HG03045 (cell line): Measurements from ENCODE around the gene MPV17.
"Not testable (repeated sequence)": the region's sequence is repeated elsewhere in the genome, so short reads cannot be mapped to it uniquely, and the experiment has no call there.

Source experiments
- ATAC-seq: cut with Tn5 transposase; IDR thresholded peaks from one replicate; pipeline ENCODE4 v1.9.1; 2021; ENCODE audit warnings: mild to moderate bottlenecking, moderate library complexity; ENCODE audit not compliant: unreplicated experiment

Gene MPV17

DNA sequence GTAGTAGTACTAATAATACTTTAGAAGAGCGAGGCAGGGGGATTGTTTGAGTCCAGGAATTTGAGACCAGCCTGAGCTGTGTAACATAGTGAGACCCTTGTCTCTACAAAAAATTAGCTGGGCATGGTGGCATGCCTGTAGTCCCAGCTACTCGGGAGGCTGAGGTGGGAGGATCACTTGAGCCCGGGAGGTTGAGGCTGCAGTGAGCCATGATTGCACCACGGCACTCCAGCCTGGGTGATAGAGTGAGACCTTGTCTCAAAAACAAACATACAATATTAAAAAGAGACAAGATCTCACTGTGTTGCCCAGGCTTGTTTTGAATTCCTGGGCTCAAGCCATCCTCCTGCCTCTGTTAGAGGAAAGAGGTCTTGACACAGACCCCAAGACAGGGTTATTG lies 22.3 kb downstream of the MPV17 start:
- not testable (repeated sequence) for ATAC-seq

DNA sequence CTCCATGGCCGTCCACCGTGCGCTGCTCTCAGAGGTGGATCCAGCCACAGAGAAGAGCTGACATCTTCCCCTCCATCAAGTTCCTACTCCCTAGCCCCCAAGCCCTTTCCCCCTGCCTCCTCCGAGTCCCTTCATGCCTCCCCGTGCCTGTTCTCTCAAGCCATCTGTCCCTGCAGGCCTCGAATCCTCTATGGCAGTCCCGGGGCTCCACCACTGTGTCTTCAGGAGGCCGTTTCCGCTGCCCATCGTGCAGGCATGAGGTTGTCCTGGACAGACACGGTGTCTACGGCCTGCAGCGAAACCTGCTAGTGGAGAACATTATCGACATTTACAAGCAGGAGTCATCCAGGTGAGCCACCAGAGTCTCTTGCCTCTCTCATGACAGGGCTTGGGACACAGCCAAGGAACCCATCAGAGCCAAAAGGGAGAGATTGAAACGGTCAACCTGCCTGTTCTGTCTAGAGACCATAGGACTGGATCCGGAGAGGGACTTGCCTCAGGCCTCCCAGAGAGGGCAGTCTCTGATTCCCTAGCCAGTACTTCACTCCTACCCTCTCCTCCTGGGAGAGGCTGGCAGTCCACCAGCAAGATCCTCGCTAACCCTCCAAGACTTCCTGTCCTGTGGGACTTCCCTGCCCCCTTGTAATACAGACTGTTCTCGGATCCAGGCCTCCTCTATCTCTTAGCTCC lies 24.4 kb downstream of the MPV17 start:
- ATAC-seq: no peak

DNA sequence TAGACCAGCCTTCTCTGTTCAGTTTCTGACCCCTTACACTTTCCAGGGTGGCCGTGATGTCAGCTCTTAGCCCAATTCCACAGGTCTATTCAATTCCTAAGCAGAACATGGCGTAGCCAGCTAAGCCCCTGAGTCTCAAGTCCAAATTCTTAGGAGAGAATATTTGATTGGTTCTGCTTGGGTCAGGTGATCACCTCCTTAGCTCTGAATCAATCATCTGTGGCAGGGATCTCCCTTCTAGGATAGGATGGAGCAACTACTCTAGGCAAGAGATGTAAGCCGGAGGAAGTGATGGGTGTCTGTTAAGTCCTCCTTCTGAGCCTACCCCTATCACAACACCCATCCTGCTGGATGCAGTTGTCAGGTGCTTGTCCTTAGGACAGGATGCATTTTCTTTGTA lies 25.7 kb downstream of the MPV17 start:
- no peak for ATAC-seq

DNA sequence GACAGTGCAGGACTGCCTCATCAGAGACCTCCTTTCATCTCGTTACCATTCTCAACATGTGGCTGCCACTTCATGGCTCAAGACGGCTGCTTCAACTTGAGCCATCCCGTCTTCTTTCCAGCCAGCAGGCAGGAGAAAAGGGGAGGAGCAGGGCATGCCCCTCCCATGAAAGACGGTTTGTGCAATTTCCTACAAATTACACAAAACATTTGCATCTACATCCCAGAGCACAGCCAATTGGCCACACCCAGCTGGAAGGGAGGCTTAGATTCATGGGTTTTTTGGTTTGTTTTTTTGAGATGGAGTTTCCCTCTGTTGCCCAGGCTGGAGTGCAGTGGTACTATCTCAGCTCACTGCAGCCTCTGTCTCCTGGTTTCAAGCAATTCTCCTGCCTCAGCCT lies 26.4 kb downstream of the MPV17 start:
- no peak for ATAC-seq

GRCh38 chr2:27294928-27295327 lies 28.0 kb downstream of the MPV17 start:
- ATAC-seq: no peak

GRCh38 chr2:27291865-27292264 lies 31.0 kb downstream of the MPV17 start:
- ATAC-seq: no peak

GRCh38 chr2:27290549-27290948 lies 32.3 kb downstream of the MPV17 start:
- no peak for ATAC-seq

GRCh38 chr2:27288610-27289009 lies 34.3 kb downstream of the MPV17 start:
- no peak for ATAC-seq

DNA sequence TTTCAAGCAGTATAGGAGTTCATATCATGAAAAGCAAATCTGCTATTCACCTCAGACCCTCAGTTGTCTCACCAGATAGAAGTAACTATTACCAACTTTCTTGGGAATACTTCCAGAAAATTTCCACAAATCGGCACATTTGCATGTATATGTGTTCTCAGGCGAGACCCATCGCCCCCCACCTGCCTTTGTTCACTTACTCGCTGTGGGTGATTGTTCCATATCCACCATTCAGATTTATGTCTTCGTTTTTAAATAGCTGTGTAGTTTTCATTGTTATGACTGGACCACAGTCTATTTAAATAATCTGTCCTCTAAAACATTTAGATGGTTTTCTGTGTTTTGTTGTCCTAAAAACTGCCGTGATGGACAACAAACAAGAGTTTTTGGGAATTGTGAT lies 37.4 kb downstream of the MPV17 start:
- no peak for ATAC-seq

DNA sequence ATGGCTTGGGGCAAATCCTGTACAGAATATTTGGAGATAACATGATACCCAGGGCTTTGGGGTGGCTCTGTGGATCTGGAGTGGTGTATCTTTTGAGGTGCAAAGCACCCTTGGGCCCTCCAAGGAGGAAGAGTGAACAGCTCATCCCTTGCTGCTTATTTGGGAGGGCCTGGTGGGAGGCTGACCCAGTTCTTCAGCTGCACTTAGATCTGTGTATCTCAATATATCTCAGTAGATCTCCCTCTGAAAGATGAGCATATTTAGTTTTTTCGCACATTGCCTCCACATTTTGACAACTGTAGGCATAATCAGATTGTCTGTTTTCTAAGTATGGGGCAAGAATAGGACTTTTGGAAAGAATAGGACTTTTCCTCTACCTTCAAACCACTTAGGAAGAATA lies 37.9 kb downstream of the MPV17 start:
- no peak for ATAC-seq

GRCh38 chr2:27282892-27283291 lies 40.0 kb downstream of the MPV17 start:
- no peak for ATAC-seq

GRCh38 chr2:27281855-27282559 lies 40.9 kb downstream of the MPV17 start, which contains the start of gene TRIM54:
TRIM54 (plus strand) TSS chr2:27282429; CDS start chr2:27282732, 303 bp downstream.
- no peak for ATAC-seq

DNA sequence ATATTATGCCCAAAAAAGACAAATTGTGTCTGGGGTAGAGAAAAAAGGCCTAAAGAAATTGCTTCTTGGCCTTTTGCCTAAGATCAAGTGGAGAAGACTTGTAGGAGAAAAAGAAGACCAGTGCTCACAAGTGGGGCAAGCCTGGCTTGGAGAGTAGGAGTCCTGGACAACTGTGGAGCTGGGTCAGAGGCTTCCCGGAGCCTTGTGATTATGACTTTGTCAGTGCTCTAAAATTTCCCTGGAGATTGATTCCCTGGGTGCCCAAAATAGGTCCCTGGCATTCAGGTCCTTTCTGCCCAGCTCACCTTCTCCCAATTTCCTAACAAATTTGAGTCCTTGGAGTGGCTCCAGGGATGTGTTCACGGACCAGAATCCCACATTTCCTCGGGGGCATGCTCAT lies 41.5 kb downstream of the MPV17 start:
- ATAC-seq: no peak

- ATAC-seq: no peak
These were observed 42.1 kb downstream of the MPV17 start for GRCh38 chr2:27280826-27281225.

GRCh38 chr2:27278010-27278409 lies 44.9 kb downstream of the MPV17 start:
- ATAC-seq: no peak

DNA sequence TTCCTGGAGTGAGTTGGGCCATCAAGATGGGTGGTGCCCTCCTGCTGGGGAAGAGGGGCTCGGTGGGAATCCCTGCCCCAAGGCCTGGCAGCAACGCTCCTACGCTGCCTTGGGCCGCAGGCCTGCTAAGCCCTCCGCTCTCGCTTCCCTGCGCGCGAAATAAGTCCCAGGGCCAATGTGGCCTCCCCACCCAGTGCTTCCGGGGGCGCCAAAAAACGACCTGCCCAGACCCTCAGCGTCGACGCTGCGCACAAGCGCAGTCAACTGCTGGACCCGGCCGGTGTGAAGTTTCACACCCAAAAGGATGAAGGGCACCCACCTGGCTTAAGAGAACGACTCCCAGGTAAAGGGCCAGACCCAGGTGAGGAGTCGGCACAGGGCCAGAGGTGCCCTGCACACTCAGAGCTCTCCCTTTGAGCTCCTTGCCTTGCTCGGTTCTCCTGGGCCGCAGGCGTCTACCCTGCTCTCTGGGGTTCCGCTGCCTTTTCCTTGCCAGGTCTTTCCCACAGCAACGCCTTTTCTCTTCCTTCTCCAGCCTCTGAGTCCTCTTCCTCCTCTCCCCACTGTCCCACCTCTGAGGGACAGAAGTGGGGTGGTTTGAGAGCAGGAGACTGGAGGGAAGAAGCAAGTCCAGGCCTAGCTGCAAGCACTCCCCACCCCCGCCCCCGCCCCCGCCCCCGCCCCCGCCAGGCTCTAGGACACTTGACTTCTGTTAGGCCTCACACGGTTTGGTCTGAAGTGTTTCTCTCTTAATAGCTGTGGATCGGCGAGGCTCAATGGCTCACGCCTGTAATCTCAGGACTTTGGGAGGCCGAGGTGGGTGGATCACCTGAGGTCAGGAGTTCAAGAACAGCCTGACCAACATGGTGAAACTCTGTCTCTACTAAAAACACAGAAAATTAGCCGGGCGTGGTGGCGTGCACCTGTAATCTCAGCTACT lies 47.4 kb downstream of the MPV17 start, which contains the start of gene DNAJC5G:
Gene DNAJC5G (plus strand): TSS at position 223 of the 940 bp plus-strand sequence. CDS start 1,296 bp downstream, outside the sequence.
- no peak for ATAC-seq

DNA sequence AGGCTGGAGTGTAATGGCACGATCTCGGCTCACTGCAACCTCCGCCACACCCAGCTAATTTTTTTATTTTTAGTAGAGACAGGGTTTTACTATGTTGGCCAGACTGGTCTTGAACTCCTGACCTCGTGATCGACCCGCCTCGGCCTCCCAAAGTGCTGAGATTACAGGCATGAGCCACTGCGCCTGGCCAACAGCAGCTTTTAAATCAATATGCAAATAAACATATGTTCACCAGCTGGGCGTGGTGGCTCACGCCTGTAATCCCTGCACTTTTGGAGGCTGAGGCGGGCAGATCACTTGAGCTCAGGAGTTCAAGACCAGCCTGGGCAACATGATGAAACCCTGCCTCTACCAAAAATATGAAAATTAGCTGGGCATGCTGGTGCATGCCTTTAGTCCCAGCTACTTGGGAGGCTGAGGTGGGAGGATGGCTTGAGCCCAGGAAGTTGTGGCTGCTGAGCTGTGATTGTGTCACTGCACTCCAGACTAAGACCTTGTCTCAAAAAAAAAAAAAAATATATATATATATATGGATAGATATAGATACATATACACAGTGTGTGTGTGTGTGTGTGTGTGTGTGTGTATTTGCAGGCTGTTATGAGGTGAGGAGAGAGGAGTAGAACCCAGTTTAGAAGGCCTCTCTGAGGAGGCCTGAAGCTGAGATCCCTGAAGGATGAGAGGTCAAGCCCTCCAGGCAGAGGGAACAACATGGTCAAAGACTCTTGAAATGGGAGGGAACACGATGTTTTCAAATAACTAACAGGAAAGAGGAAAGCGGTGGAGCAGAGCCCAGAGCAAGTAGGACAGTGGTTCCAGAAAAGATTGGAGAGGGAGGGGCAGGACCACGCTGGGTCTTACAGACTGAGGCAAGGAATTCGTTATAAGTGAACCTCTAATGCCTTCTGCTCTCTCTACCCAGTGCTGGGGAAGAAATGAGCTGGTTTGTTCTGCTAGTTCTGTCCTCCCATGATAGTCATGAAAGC lies 50.1 kb downstream of the MPV17 start:
- not testable (repeated sequence) for ATAC-seq

- ATAC-seq: no peak
These were observed 51.1 kb downstream of the MPV17 start for GRCh38 chr2:27271631-27272340.

DNA sequence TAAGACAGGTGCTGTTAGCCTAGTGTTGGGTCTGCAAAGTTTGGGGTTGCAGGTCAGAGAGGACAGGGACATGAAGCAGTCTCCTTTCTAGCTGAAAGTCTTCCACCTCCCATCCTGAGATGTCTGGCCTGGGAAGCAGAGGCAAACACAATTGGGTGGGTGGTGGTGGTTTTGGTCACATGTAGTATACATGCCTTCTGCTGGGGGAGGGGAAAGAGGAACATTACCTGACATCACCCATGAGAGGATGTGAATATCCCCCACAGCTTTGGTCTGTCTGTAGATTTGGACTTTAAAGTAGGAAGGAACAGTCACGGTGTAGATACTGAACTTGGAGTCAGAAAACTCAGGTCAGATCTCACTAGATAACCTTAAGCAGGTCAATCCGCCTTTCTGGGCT lies 52.2 kb downstream of the MPV17 start:
- no peak for ATAC-seq
